ENCODE results near the gene CDH23.

- TF ChIP-seq, protein P1, sequence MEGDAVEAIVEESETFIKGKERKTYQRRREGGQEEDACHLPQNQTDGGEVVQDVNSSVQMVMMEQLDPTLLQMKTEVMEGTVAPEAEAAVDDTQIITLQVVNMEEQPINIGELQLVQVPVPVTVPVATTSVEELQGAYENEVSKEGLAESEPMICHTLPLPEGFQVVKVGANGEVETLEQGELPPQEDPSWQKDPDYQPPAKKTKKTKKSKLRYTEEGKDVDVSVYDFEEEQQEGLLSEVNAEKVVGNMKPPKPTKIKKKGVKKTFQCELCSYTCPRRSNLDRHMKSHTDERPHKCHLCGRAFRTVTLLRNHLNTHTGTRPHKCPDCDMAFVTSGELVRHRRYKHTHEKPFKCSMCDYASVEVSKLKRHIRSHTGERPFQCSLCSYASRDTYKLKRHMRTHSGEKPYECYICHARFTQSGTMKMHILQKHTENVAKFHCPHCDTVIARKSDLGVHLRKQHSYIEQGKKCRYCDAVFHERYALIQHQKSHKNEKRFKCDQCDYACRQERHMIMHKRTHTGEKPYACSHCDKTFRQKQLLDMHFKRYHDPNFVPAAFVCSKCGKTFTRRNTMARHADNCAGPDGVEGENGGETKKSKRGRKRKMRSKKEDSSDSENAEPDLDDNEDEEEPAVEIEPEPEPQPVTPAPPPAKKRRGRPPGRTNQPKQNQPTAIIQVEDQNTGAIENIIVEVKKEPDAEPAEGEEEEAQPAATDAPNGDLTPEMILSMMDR (IDR thresholded peaks at IDR 0.05; ENCODE audit: low read depth, low read length, poor library complexity, severe bottlenecking), result no peak
- no peak for TF ChIP-seq EZH2phosphoT487 (IDR thresholded peaks at IDR 0.05; ENCODE audit: borderline replicate concordance, low read length)
Measured at GRCh38 chr10:71538608-71539260, 142.0 kb downstream of the CDH23 start.
